Hepatocyte (in vitro differentiated cells): ENCODE data around the gene PIEZO1. TPM values are rescaled to one million over a fixed set of nuclear protein-coding genes. Genes with fewer than 3 reads are reported as not detected.

Experiments
- DNase-seq: peaks from one replicate; pipeline ENCODE4 v3.0.0-alpha.2; 2016; ENCODE audit warnings: low spot score
- H2AFZ ChIP-seq: fragments of 200-600 bp; sonication (generic); 2 replicates; pipeline ENCODE4 v1.6.0; 2016; ENCODE audit warnings: antibody characterized with exemption, mild to moderate bottlenecking
- H3K27ac ChIP-seq: fragments of 200-600 bp; sonication (generic); 2 replicates; pipeline ENCODE4 v1.5.1; 2016; ENCODE audit warnings: mild to moderate bottlenecking
- H3K27me3 ChIP-seq: fragments of 200-600 bp; sonication (generic); 2 replicates; pipeline ENCODE4 v1.6.1; 2016
- H3K36me3 ChIP-seq: fragments of 200-600 bp; sonication (generic); replicated peaks from 2 replicates; pipeline ENCODE4 v1.5.1; 2016; ENCODE audit warnings: low read depth; ENCODE audit not compliant: insufficient read depth
- H3K4me1 ChIP-seq: fragments of 200-600 bp; sonication (generic); 2 replicates; pipeline ENCODE4 v1.5.1; 2016; ENCODE audit warnings: mild to moderate bottlenecking, moderate library complexity; ENCODE audit not compliant: insufficient read depth
- H3K4me2 ChIP-seq: fragments of 200-600 bp; sonication (generic); 2 replicates; pipeline ENCODE4 v1.6.0; 2016
- H3K4me3 ChIP-seq: fragments of 200-600 bp; sonication (generic); 2 replicates; pipeline ENCODE4 v1.5.1; 2016; ENCODE audit warnings: mild to moderate bottlenecking
- H3K79me2 ChIP-seq: fragments of 200-600 bp; sonication (generic); 2 replicates; pipeline ENCODE4 v1.6.0; 2017; ENCODE audit warnings: mild to moderate bottlenecking
- H3K9me2 ChIP-seq: fragments of 200-600 bp; sonication (generic); replicated peaks from 2 replicates; pipeline ENCODE4 v1.6.0; 2017; ENCODE audit warnings: mild to moderate bottlenecking; ENCODE audit not compliant: insufficient read depth
- H3K9me3 ChIP-seq: fragments of 200-600 bp; sonication (generic); 2 replicates; pipeline ENCODE4 v1.5.1; 2016; ENCODE audit warnings: low read depth, mild to moderate bottlenecking
- H4K20me1 ChIP-seq: fragments of 200-600 bp; sonication (generic); 2 replicates; pipeline ENCODE4 v1.6.0; 2016; ENCODE audit warnings: mild to moderate bottlenecking; ENCODE audit not compliant: insufficient read depth, poor library complexity, severe bottlenecking
- EZH2 ChIP-seq: fragments of 200-600 bp; sonication (generic); IDR thresholded peaks from 2 replicates; pipeline ENCODE4 v1.6.1; 2016; ENCODE audit warnings: antibody characterized with exemption, mild to moderate bottlenecking, borderline replicate concordance
- EZH2phosphoT487 ChIP-seq: fragments of 200-600 bp; sonication (generic); IDR thresholded peaks from one replicate; pipeline ENCODE4 v1.6.1; 2018; ENCODE audit warnings: antibody characterized with exemption, mild to moderate bottlenecking, low read depth, moderate library complexity; ENCODE audit not compliant: unreplicated experiment, severe bottlenecking
- WGBS: methylation state at CpG from one replicate; pipeline ENCODE4 v1.1.6; 2016; ENCODE audit warnings: low lambda C conversion rate; ENCODE audit errors: missing lambda C conversion rate; 5-methylcytosine and 5-hydroxymethylcytosine counted together
- polyA plus RNA-seq: library from polyadenylated mRNA; unstranded; fragments of >200 nt; fragmentation: Nextera tagmentation; extraction: Ambion mirVana; gene quantifications from 2 replicates; pipeline ENCODE4 v1.2.1, GENCODE V29; 2016
- total RNA-seq: library from RNA; depleted of rRNA; stranded (reverse); fragments of >200 nt; gene quantifications from 2 replicates; pipeline ENCODE4 v1.2.3, GENCODE V29; 2014
- TF ChIP-seq, protein P1 (sequence below): fragments of 200-600 bp; sonication (generic); IDR thresholded peaks from 2 replicates; pipeline ENCODE4 v1.5.1; 2016; ENCODE audit warnings: antibody characterized with exemption, mild to moderate bottlenecking; ENCODE audit not compliant: poor library complexity

Gene PIEZO1
- total and polyA plus RNA-seq, 2 experiments from 2014 or later: 70.6 to 77.0 TPM

DNA sequence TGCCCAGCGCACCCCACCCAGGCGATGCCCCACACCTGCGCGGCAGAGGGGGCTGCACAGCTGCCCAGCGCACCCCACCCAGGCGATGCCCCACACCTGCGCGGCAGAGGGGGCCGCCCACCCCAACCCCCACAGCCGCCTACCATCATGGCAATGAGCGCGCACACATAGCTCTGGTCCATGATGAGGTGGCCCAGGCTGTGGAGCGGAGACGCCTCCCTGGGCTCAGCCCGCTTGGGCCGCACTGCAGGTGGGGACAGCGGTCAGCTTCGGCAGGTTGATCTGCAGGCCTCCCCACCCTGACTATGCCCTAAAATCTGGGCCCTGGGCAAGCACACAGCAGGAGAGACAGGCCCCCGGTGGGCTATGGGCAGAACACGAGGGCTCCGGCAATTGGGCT, 48.5 kb downstream of the PIEZO1 start:
- TF ChIP-seq, protein P1, sequence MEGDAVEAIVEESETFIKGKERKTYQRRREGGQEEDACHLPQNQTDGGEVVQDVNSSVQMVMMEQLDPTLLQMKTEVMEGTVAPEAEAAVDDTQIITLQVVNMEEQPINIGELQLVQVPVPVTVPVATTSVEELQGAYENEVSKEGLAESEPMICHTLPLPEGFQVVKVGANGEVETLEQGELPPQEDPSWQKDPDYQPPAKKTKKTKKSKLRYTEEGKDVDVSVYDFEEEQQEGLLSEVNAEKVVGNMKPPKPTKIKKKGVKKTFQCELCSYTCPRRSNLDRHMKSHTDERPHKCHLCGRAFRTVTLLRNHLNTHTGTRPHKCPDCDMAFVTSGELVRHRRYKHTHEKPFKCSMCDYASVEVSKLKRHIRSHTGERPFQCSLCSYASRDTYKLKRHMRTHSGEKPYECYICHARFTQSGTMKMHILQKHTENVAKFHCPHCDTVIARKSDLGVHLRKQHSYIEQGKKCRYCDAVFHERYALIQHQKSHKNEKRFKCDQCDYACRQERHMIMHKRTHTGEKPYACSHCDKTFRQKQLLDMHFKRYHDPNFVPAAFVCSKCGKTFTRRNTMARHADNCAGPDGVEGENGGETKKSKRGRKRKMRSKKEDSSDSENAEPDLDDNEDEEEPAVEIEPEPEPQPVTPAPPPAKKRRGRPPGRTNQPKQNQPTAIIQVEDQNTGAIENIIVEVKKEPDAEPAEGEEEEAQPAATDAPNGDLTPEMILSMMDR: no peak
- TF ChIP-seq EZH2: no peak
- TF ChIP-seq EZH2phosphoT487: no peak
- no peaks in the 10 kb centered on the region for H3K9me3 ChIP-seq
- H3K4me2 ChIP-seq: no peak overlapping the region
- no peak overlapping the region for H3K4me3 ChIP-seq
- DNase-seq: no peak
- WGBS: 93% methylated on average over 11 of the region's 21 CpGs
- H3K27ac ChIP-seq: no peak overlapping the region
- H3K79me2 ChIP-seq: no peaks in the 10 kb centered on the region
- H3K36me3 ChIP-seq: no peaks in the 10 kb centered on the region
- no peak overlapping the region for H2AFZ ChIP-seq
- no peaks in the 10 kb centered on the region for H3K9me2 ChIP-seq
- H3K27me3 ChIP-seq: no peaks in the 10 kb centered on the region
- no peaks in the 10 kb centered on the region for H4K20me1 ChIP-seq
- H3K4me1 ChIP-seq: no peaks in the 10 kb centered on the region

DNA sequence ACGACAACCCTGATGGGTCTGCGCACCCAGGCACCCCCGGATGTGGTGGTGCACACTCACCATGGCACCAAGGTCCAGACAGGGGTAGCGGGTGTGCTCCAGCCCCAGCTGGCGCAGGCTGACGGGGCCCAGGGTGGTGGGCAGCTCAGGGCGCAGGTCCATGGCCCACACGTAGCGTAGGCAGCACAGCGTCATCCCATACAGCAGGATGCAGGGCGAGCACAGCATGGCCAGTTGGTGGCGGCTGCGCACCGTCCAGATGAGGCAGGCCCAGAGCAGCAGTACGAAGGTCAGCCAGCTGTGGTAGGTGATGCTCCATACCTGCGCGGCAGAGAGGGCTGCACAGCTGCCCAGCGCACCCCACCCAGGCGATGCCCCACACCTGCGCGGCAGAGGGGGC, 48.9 kb downstream of the PIEZO1 start:
- Histone ChIP-seq H3K4me1 (no peaks in the 10 kb centered on the region), H3K27ac (no peak overlapping the region), H3K4me2 (no peak overlapping the region), H3K4me3 (no peak overlapping the region), H2AFZ (no peak overlapping the region), H3K9me2 (no peaks in the 10 kb centered on the region), H3K9me3 (no peaks in the 10 kb centered on the region), H3K27me3 (no peaks in the 10 kb centered on the region), H4K20me1 (no peaks in the 10 kb centered on the region), H3K36me3 (no peaks in the 10 kb centered on the region), H3K79me2 (no peaks in the 10 kb centered on the region)
- no peak for DNase-seq
- TF ChIP-seq, protein P1: no peak
- TF ChIP-seq EZH2 (no peak), EZH2phosphoT487 (no peak)
- 94% methylated on average over 13 of the region's 21 CpGs for WGBS

DNA sequence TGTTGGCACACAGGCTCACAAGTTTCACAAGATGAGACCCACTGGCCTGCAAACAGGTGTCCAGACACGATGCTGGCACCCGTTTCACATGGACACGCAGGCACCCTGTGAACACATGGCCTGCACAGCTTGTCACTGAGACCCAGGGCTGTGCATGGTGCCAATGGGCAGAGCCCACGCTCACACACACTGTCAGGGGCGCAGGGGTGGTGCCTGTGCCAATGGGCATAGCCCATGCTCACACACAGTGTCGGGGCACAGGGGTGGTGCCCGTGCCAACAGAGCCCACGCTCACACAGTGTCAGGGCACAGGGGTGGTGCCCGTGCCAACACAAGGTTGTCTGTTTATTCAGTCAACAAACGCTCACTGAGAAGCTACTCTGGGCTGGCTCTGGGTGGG, 49.4 kb downstream of the PIEZO1 start:
- no peaks in the 10 kb centered on the region for H3K4me1 ChIP-seq
- H3K27ac ChIP-seq: no peak overlapping the region
- WGBS: 95% methylated on average over 10 of the region's 10 CpGs
- no peaks in the 10 kb centered on the region for H3K79me2 ChIP-seq
- H3K9me3 ChIP-seq: no peaks in the 10 kb centered on the region
- TF ChIP-seq EZH2phosphoT487: no peak
- TF ChIP-seq, protein P1: no peak
- TF ChIP-seq EZH2: no peak
- no peaks in the 10 kb centered on the region for H3K27me3 ChIP-seq
- no peaks in the 10 kb centered on the region for H3K36me3 ChIP-seq
- H4K20me1 ChIP-seq: no peaks in the 10 kb centered on the region
- no peak for DNase-seq
- no peaks in the 10 kb centered on the region for H3K9me2 ChIP-seq
- no peak overlapping the region for H3K4me3 ChIP-seq
- H2AFZ ChIP-seq: no peak overlapping the region
- no peak overlapping the region for H3K4me2 ChIP-seq

DNA sequence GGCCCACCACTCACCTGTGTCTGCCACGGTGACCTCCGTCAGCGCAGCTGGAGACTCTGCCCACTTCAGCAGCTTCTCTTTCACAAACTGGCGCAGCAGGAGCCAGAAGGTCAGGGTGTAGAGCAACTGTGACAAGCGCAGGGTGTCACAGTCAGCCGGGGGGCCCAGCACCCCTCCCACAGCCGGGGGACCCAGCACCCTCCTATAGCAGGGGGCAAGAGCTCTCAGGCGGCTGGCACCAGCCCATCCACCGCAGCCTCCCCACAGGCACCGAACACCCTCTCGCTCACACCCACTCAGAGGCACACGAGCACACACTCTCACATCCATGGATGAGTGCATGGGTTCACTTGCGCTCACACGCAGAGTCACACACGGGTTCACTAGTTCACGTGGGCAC, 49.9 kb downstream of the PIEZO1 start:
- H3K4me2 ChIP-seq: no peak overlapping the region
- no peaks in the 10 kb centered on the region for H3K9me3 ChIP-seq
- no peaks in the 10 kb centered on the region for H3K27me3 ChIP-seq
- H3K79me2 ChIP-seq: no peaks in the 10 kb centered on the region
- no peak overlapping the region for H2AFZ ChIP-seq
- no peak for DNase-seq
- no peaks in the 10 kb centered on the region for H3K4me1 ChIP-seq
- no peak for TF ChIP-seq EZH2
- no peak for TF ChIP-seq EZH2phosphoT487
- TF ChIP-seq, protein P1: no peak
- H3K36me3 ChIP-seq: no peaks in the 10 kb centered on the region
- H3K9me2 ChIP-seq: no peaks in the 10 kb centered on the region
- 94% methylated on average over 16 of the region's 16 CpGs for WGBS
- H4K20me1 ChIP-seq: no peaks in the 10 kb centered on the region
- no peak overlapping the region for H3K27ac ChIP-seq
- no peak overlapping the region for H3K4me3 ChIP-seq
